Measurements from ENCODE around the gene TRIM67. TPM values are rescaled to one million over a fixed set of nuclear protein-coding genes. Genes with fewer than 3 reads are reported as not detected.
A peak's percentile ranks its signal among the peaks of the same experiment; 100 is the strongest.

TRIM67 gene
- total and polyA plus RNA-seq, 9 of the 15 experiments (the other 6 are each of a cell fraction or from before 2014, with no cell fraction given), result 0.04 to 0.60 (median 0.31) TPM

GRCh38 chr1:231162297-231162969 is 575 bp downstream of the TRIM67 start (continued):
- TF ChIP-seq ZNF707 (CRISPR knock-in tag; conservative IDR thresholded peaks at IDR 0.05) (no peak), HEY1 (CRISPR knock-in tag; IDR thresholded peaks at IDR 0.05; ENCODE audit: borderline replicate concordance) (no peak), ZNF121 (CRISPR knock-in tag; conservative IDR thresholded peaks at IDR 0.05) (no peak), GTF2B (IDR thresholded peaks at IDR 0.05; ENCODE audit: extremely low read depth, insufficient read length) (no peak), RFX7 (CRISPR knock-in tag; IDR thresholded peaks at IDR 0.05) (no peak), NFATC3 (IDR thresholded peaks at IDR 0.05) (no peak), ATF4 (CRISPR knock-in tag; IDR thresholded peaks at IDR 0.05) (no peak), NCOA4 (IDR thresholded peaks at IDR 0.05; ENCODE audit: partially characterized antibody) (no peak), SOX6 (IDR thresholded peaks at IDR 0.05) (no peak), HNRNPH1 (optimal IDR thresholded peaks at IDR 0.05; ENCODE audit: low read depth, low read length) (no peak), JUND (IDR thresholded peaks at IDR 0.05; ENCODE audit: borderline replicate concordance, low read depth, low read length) (no peak), JUND (tag; IDR thresholded peaks at IDR 0.05; ENCODE audit: borderline replicate concordance, low read depth, low read length) (no peak), ERF (CRISPR knock-in tag; IDR thresholded peaks at IDR 0.05) (peak; percentile 60), CREM (IDR thresholded peaks at IDR 0.05; ENCODE audit: low read depth) (no peak; the same call in 1 of the 2 replicates), SMAD2 (IDR thresholded peaks at IDR 0.05; ENCODE audit: low read depth, low read length) (no peak), CBX1 (IDR thresholded peaks at IDR 0.05; ENCODE audit: low read depth) (no peak; the same call in 1 of the 2 replicates), RBM25 (IDR thresholded peaks at IDR 0.05; ENCODE audit: low read depth, low read length, severe bottlenecking) (no peak), ESRRB (CRISPR knock-in tag; IDR thresholded peaks at IDR 0.05; ENCODE audit: borderline replicate concordance) (no peak), KDM4B (IDR thresholded peaks at IDR 0.05; ENCODE audit: borderline replicate concordance in 2 of 2, low read depth in 1 of 2) (no peak), ZNF133 (CRISPR knock-in tag; IDR thresholded peaks at IDR 0.05) (no peak), HDGF (IDR thresholded peaks at IDR 0.05) (no peak), MTA3 (IDR thresholded peaks at IDR 0.05; ENCODE audit: borderline replicate concordance) (peak; percentile 74; the same call in 1 of the 2 replicates), ZNF146 (CRISPR knock-in tag; IDR thresholded peaks at IDR 0.05; ENCODE audit: unreplicated experiment) (no peak), GABPB2 (CRISPR knock-in tag; conservative IDR thresholded peaks at IDR 0.05) (no peak), EP400 (IDR thresholded peaks at IDR 0.05) (no peak), SREBF1 (IDR thresholded peaks at IDR 0.05; ENCODE audit: borderline replicate concordance, low read depth, low read length) (no peak), NBN (IDR thresholded peaks at IDR 0.05; ENCODE audit: low read depth) (no peak)
- TF ChIP-seq, protein P1, sequence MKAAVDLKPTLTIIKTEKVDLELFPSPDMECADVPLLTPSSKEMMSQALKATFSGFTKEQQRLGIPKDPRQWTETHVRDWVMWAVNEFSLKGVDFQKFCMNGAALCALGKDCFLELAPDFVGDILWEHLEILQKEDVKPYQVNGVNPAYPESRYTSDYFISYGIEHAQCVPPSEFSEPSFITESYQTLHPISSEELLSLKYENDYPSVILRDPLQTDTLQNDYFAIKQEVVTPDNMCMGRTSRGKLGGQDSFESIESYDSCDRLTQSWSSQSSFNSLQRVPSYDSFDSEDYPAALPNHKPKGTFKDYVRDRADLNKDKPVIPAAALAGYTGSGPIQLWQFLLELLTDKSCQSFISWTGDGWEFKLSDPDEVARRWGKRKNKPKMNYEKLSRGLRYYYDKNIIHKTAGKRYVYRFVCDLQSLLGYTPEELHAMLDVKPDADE (conservative IDR thresholded peaks at IDR 0.05; ENCODE audit: control insufficient read depth, low read depth, low read length), result peak; percentile 76; the same call in 1 of the 2 replicates

All from K562 (cell line).